A549 treated with CORT108297 at 1 μM for 4 hours (cell line): ENCODE measurements around the gene FAM236B. TPM values are rescaled to one million over a fixed set of nuclear protein-coding genes. Genes with fewer than 3 reads are reported as not detected.

Experiments
- total RNA-seq: library from RNA; stranded (reverse); fragments of 200-300 nt; extraction: Qiagen RNA extraction; gene quantifications from 5 replicates; pipeline ENCODE4 v1.2.3, GENCODE V29; 2022

The FAM236B gene
- total RNA-seq = not detected in 5 replicates

DNA sequence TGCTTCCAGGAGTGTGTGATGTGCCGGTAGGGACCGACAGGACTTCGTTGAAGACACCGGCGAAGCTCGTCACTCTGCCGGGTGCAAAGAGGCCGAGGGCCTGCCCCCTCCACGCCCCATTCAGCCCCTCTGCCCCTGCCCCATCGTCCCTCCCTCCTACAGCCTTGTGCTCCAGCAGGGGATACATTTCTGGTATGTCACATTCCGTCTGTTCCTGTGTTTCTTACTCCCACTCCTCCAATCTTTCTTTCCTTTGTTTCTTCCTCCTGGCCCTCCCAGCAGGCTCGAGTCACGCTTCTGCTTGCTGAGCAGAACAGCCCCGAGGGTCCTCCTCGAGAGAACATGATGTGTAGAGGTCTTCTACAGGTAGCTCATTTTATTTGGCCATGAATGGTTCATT, at the start of gene FAM236B:
TSS of gene FAM236B (minus strand) at position 101 of the 400 bp plus-strand sequence. CDS start at position 1, 100 bp downstream.

DNA sequence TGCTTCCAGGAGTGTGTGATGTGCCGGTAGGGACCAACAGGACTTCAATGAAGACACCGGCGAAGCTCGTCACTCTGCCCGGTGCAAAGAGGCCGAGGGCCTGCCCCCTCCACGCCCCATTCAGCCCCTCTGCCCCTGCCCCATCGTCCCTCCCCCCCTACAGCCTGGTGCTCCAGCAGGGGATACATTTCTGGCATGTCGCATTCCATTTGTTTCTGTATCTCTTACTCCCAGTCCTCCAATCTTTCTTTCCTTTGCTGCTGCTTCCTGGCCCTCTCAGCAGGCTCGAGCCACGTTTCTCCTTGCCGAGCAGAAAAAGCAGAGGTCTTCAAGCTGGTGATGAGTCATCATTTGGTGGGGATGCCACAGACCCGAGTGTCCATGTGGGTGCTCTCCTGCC, 25.6 kb upstream of the FAM236B start, which contains the start of gene FAM236D:
TSS of gene FAM236D (minus strand) at position 101 of the 400 bp plus-strand sequence. CDS start at position 1, 100 bp downstream.

DNA sequence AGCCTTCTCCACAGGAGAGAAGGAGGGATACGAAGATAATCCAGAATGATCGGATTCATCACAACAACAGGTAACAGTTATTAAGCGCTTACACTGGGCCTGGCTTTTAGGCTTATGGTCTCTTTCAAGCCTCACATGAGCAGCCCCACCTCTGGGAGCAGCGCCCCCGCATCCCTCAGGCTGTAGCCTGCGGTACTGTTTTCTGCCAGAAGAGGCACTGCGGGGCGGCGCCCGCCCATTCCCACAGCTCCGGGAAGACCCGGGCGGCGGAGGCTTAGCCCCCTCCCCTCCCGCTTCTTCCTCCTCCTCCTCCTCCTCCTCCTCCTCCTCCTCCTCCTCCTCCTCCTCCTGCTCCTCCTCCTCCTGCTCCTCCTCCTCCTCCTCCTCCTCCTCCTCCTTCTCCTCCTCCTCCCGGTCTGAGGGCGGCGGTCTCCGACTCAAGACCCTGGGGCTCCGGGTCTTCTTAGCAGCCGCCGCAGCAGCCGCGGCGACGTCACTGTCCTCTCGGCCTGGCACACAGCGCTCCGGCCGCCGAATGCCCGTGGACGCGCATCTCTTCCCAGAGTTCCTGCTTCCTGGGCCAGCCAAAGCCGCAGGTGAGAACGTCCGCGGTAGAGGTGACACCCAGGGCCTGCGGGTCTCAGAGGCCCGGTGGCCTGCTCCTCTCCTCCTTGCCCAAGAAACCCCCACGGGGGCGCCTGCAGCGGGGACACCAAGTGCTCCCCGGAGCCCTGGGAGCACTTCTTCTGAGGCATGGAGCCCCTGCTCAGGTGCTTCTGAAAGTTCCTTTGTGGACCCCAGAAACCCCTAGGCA, 5.6 kb downstream of the FAM236B start, which contains the start of gene DMRTC1B:
TSS of gene DMRTC1B (plus strand) at position 238 of the 814 bp plus-strand sequence. CDS start 68,246 bp downstream, outside the sequence.

Other genes with a start within 250 kb of the FAM236B start
- gene HDAC8, start 209.8 kb downstream of the FAM236B start, total RNA-seq = 23.5 to 27.7 TPM (median 27.3 TPM) in 5 replicates
- 19.6 to 26.4 TPM (median 24.5 TPM) in 5 replicates for gene PHKA1, start 68.4 kb downstream of the FAM236B start, total RNA-seq
- 0.09 to 0.24 TPM in 2 of 5 replicates, not detected in the others for gene DMRTC1B, start 5.8 kb downstream of the FAM236B start, total RNA-seq
- gene FAM236D, start 25.6 kb upstream of the FAM236B start, total RNA-seq = not detected in 5 replicates
- gene FAM236C, start 130.0 kb upstream of the FAM236B start, total RNA-seq = not detected in 5 replicates
- not detected in 5 replicates for gene FAM236A, start 155.5 kb upstream of the FAM236B start, total RNA-seq
- 0.07 TPM in 1 of 5 replicates, not detected in the others for gene DMRTC1, start 161.2 kb upstream of the FAM236B start, total RNA-seq
- not detected in 5 replicates for gene PABPC1L2B, start 220.3 kb upstream of the FAM236B start, total RNA-seq